Fibroblast of mammary gland (primary cell): Measurements from ENCODE around the gene EN2.

Source experiments
- DNase-seq: peaks from one replicate; pipeline ENCODE4 v3.0.0-alpha.2; 2010; ENCODE audit warnings: low read depth
- H3K4me3 ChIP-seq: 2 replicates; pipeline ENCODE4 v1.5.1; 2011; ENCODE audit warnings: low read depth, mild to moderate bottlenecking, low read length, moderate library complexity; ENCODE audit not compliant: control insufficient read depth
- CTCF ChIP-seq: conservative IDR thresholded peaks from 2 replicates; pipeline ENCODE4 v1.5.1; 2011; ENCODE audit warnings: low read depth, low read length, inconsistent platforms; ENCODE audit not compliant: control insufficient read depth, insufficient read depth

EN2 gene

DNA sequence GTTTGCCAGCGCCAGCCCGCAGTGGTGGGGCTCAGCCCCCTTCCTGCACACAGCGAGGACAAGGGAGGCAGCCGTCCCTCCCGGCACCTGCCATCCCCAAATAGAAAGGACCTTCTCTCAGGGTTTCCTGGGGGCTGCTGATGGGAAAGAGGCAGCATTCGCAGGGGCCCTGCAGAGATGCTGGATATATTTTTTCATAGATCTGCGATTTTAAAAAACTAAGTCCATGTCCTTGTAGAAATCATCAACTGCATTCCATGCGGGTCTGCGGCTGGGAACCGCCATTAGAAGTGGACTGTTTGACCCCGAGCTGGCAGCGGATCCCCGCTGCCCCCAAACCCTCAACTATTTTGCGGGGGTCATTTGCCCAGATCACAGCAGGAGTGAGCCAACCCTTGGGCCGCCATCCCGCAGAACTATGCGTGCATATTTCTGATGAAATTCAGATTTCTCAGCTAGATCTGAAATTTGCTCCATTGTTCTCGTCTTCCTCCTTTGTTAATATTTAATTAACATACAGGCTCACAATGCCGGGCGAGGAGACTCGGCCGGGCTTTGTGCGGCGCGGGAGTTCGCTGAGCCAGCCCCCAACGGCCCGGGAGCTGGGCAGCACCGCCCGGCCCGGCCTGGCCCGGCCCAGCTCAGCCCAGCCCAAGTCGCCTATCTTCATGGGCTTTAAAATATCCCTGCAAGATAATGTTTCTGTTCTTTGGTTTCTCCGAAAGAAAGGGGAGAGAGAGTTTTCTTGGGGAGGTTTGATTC is 2.0 kb downstream of the EN2 start:
- DNase-seq: no peak
- TF ChIP-seq CTCF: no peak
- H3K4me3 ChIP-seq: no peak overlapping the region

DNA sequence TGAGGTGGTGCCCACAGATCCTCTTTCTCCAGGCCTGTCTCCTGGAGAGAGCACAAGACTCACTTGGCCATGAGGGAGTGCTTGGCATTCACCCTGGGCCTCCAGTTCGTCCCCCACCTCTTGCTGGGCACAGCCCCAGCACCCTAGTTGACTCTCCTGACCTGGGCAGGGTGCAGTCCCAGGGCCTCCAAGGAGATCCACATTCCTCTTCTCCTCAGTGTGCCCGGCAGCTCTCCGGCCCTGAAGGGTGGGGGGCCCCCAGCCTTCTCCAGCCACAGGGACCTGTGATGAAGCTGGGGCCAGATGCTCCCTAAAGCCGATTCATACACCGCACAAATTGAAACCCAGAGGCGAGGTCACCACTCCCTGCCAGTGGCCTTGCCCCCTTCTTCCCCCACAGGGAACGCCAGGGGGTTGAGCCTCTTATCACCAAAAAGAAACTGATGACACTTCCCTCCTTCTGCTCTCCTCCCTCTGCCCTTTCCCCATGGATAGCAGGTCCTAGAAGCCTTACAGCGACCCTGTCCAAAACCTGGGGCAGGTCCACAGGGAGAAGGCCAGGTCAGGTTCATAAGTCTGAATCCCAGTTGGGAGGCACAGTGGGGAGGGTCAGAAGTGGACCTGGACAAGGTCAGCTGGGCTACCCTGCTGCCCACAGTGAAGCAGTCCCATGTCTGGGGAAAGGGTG is 3.1 kb downstream of the EN2 start:
- no peak for TF ChIP-seq CTCF
- H3K4me3 ChIP-seq: no peak overlapping the region
- DNase-seq: no peak

GRCh38 chr7:155461631-155462030 is 3.7 kb downstream of the EN2 start:
- DNase-seq: no peak
- TF ChIP-seq CTCF: no peak
- H3K4me3 ChIP-seq: no peak overlapping the region

GRCh38 chr7:155462163-155462735 is 4.3 kb downstream of the EN2 start:
- DNase-seq: no peak
- no peak for TF ChIP-seq CTCF
- no peak overlapping the region for H3K4me3 ChIP-seq

GRCh38 chr7:155463114-155463811 is 5.3 kb downstream of the EN2 start:
- DNase-seq: no peak
- TF ChIP-seq CTCF: no peak
- no peak overlapping the region for H3K4me3 ChIP-seq

- no peak overlapping the region for H3K4me3 ChIP-seq
- no peak for DNase-seq
- no peak for TF ChIP-seq CTCF
These were observed 6.3 kb downstream of the EN2 start for GRCh38 chr7:155464183-155464582.
